Endothelial cell of umbilical vein (primary cell): ENCODE measurements around the gene ESRRB. TPM values are rescaled to one million over a fixed set of nuclear protein-coding genes. Genes with fewer than 3 reads are reported as not detected.

ENCODE experiments used
- polyA plus RNA-seq, 4 experiments: library from polyadenylated mRNA; depleted of rRNA in 3 of 4; stranded (reverse) in 3 of 4; unstranded in 1 of 4; fragments of >200 nt; gene quantifications; 2 replicates each; pipeline versions ENCODE4 v1.2.1 to v1.2.3, GENCODE V29; 2011 to 2012; ENCODE audit warnings: missing spikeins in 1 of 4
- total RNA-seq: library from RNA; stranded (reverse); gene quantifications from 2 replicates; pipeline ENCODE4 v1.2.3, GENCODE V29; 2021

The ESRRB gene
- total and polyA plus RNA-seq, 2 donors (not counting 3 experiments of a cell fraction or from before 2014, with no cell fraction given): not detected

Other genes starting within 250 kb of the ESRRB start
- gene GPATCH2L, start 224.2 kb upstream of the ESRRB start, total RNA-seq: 40.0 and 47.4 TPM in 2 replicates
- gene GPATCH2L, start 224.2 kb upstream of the ESRRB start, polyA plus RNA-seq: 18.1 and 23.3 TPM in 2 replicates